Stimulated activated CD4-positive, alpha-beta T cell treated with anti-CD3 and anti-CD28 coated beads, TNF-alpha, amount 100 ng/mL, for 48 hours (primary cell): ENCODE data around the gene DNAL4.

Experiments used
- DNase-seq, 3 donors: peaks; one replicate each; pipeline ENCODE4 v3.0.0-alpha.2; 2020; ENCODE audit warnings: low read depth in 3 of 3

The DNAL4 gene

GRCh38 chr22:38758276-38758945 is 35.5 kb downstream of the DNAL4 start:
- DNase-seq, result peak in 2 of 3 donors; percentile 65 to 71

- no peak for DNase-seq
Observed at GRCh38 chr22:38757464-38757757, 36.5 kb downstream of the DNAL4 start.

GRCh38 chr22:38756711-38757463 is 37.1 kb downstream of the DNAL4 start:
- no peak for DNase-seq

- peak; percentile 86 to 93 (median 88) for DNase-seq
Observed at GRCh38 chr22:38755911-38756532, 37.9 kb downstream of the DNAL4 start, which contains the start of gene SUN2. Gene SUN2, minus strand, starts transcription at chr22:38755998. Its CDS starts 3,370 bp downstream, at chr22:38752628.

- peak in 1 of 3 donors; percentile 36 for DNase-seq
Observed at GRCh38 chr22:38755155-38755910, 38.6 kb downstream of the DNAL4 start.

GRCh38 chr22:38754751-38755154 is 39.2 kb downstream of the DNAL4 start:
- DNase-seq, result peak in 1 of 3 donors; percentile 30

- no peak for DNase-seq
Observed at GRCh38 chr22:38753948-38754750, 39.8 kb downstream of the DNAL4 start.

- peak in 2 of 3 donors; percentile 47 to 57 for DNase-seq
Observed at GRCh38 chr22:38751422-38752346, 42.3 kb downstream of the DNAL4 start.

GRCh38 chr22:38751066-38751421 is 42.9 kb downstream of the DNAL4 start:
- DNase-seq, result no peak

- DNase-seq, result no peak
Observed at GRCh38 chr22:38750638-38751037, 43.3 kb downstream of the DNAL4 start.

- no peak for DNase-seq
Observed at GRCh38 chr22:38750104-38750503, 43.8 kb downstream of the DNAL4 start.

GRCh38 chr22:38748487-38749136 is 45.3 kb downstream of the DNAL4 start:
- no peak for DNase-seq

GRCh38 chr22:38745676-38746460 is 48.1 kb downstream of the DNAL4 start:
- no peak for DNase-seq

- no peak for DNase-seq
Observed at GRCh38 chr22:38744981-38745380, 49.0 kb downstream of the DNAL4 start.

- DNase-seq, result no peak
Observed at GRCh38 chr22:38742176-38742942, 51.6 kb downstream of the DNAL4 start.

GRCh38 chr22:38741576-38741975 is 52.4 kb downstream of the DNAL4 start:
- no peak for DNase-seq

- DNase-seq, result no peak
Observed at GRCh38 chr22:38741166-38741565, 52.8 kb downstream of the DNAL4 start.

- DNase-seq, result no peak
Observed at GRCh38 chr22:38740754-38741153, 53.2 kb downstream of the DNAL4 start.
